ENCODE results near the gene ZNF629. TPM values are rescaled to one million over a fixed set of nuclear protein-coding genes. Genes with fewer than 3 reads are reported as not detected.

Gene ZNF629
- total and polyA plus RNA-seq, 2 experiments from 2014 or later, result 4.1 to 20.3 TPM

- TF ChIP-seq ZNF114 (CRISPR knock-in tag; IDR thresholded peaks at IDR 0.05), result no peak
- no peak for TF ChIP-seq EZH2 (IDR thresholded peaks at IDR 0.05; ENCODE audit: low read depth, unreplicated experiment)
- no peak for TF ChIP-seq STAT1 (IDR thresholded peaks at IDR 0.05; ENCODE audit: unreplicated experiment)
- no peak for TF ChIP-seq CREB1 (CRISPR knock-in tag; IDR thresholded peaks at IDR 0.05; ENCODE audit: low read depth)
- no peak for TF ChIP-seq ZNF331 (CRISPR knock-in tag; IDR thresholded peaks at IDR 0.05; ENCODE audit: low read depth)
Measured at GRCh38 chr16:30794634-30795033, 7.6 kb upstream of the ZNF629 start (continued).

GRCh38 chr16:30793508-30794069 is 6.6 kb upstream of the ZNF629 start:
- Mint-ChIP-seq H3K4me1 (peaks cover 4% of the 10 kb centered on the region; the same call in 2 of the 3 replicates), H3K9me3 (no peaks in the 10 kb centered on the region), H3K27me3 (ENCODE audit: insufficient read depth, low read depth, poor library complexity) (peaks cover 3% of the 10 kb centered on the region), H3K36me3 (ENCODE audit: low read depth) (no peaks in the 10 kb centered on the region), H3K4me3 (no peak overlapping the region), H3K27ac (no peak overlapping the region)
- Histone ChIP-seq H3K79me2 (replicated peaks; ENCODE audit: insufficient read depth) (no peaks in the 10 kb centered on the region), H3K4me2 (no peak overlapping the region), H3K27ac (ENCODE audit: low read depth) (no peak overlapping the region), H2AFZ (no peak overlapping the region), H3K4me1 (ENCODE audit: insufficient read depth) (no peaks in the 10 kb centered on the region), H3K4me3 (no peak overlapping the region), H3K27me3 (ENCODE audit: insufficient read depth) (no peaks in the 10 kb centered on the region), H3K36me3 (ENCODE audit: insufficient read depth) (no peaks in the 10 kb centered on the region), H3K9me2 (ENCODE audit: insufficient read depth) (no peaks in the 10 kb centered on the region), H4K20me1 (replicated peaks; ENCODE audit: insufficient read depth) (no peaks in the 10 kb centered on the region), H3F3A (replicated peaks; ENCODE audit: low read depth) (no peaks in the 10 kb centered on the region)
- ATAC-seq (no peak), DNase-seq (ENCODE audit: low spot score) (no peak)
- no peak for TF ChIP-seq ETS1 (IDR thresholded peaks at IDR 0.05)

- peak overlapping the region; percentile 100 for H2AFZ ChIP-seq
- H3K27ac ChIP-seq (ENCODE audit: low read depth), result 0 out of 2 replicates have a peak overlapping the region, but pooled peaks have one; percentile 69
- peaks cover 17% of the 10 kb centered on the region for H3K79me2 ChIP-seq (replicated peaks; ENCODE audit: insufficient read depth)
- Mint-ChIP-seq H3K27me3 (ENCODE audit: insufficient read depth, low read depth, poor library complexity) (peaks cover 6% of the 10 kb centered on the region), H3K27ac (no peak overlapping the region; the same call in 1 of the 2 replicates), H3K36me3 (ENCODE audit: low read depth) (peaks cover 9% of the 10 kb centered on the region), H3K9me3 (no peaks in the 10 kb centered on the region), H3K4me3 (peak overlapping the region; percentile 88), H3K4me1 (peaks cover 19% of the 10 kb centered on the region)
- no peaks in the 10 kb centered on the region for H3K27me3 ChIP-seq (ENCODE audit: insufficient read depth)
- no peaks in the 10 kb centered on the region for H3K36me3 ChIP-seq (ENCODE audit: insufficient read depth)
- H3K4me3 ChIP-seq, result peak overlapping the region; percentile 95
- no peaks in the 10 kb centered on the region; the same call in 1 of the 2 replicates for H4K20me1 ChIP-seq (replicated peaks; ENCODE audit: insufficient read depth)
- H3F3A ChIP-seq (replicated peaks; ENCODE audit: low read depth), result 0 out of 2 replicates have a peak, but pooled peaks cover 6% of the 10 kb centered on the region
- ATAC-seq (no peak), DNase-seq (ENCODE audit: low spot score) (no peak)
- H3K4me1 ChIP-seq (ENCODE audit: insufficient read depth), result peaks cover 3% of the 10 kb centered on the region; the same call in 1 of the 2 replicates
- peak overlapping the region; percentile 92 for H3K4me2 ChIP-seq
- H3K9me2 ChIP-seq (ENCODE audit: insufficient read depth), result no peaks in the 10 kb centered on the region
- no peak for TF ChIP-seq CREB1 (CRISPR knock-in tag; IDR thresholded peaks at IDR 0.05; ENCODE audit: low read depth)
- TF ChIP-seq ZNF331 (CRISPR knock-in tag; IDR thresholded peaks at IDR 0.05; ENCODE audit: low read depth), result no peak
- no peak for TF ChIP-seq NANOG (IDR thresholded peaks at IDR 0.05; ENCODE audit: borderline replicate concordance)
- TF ChIP-seq REST (IDR thresholded peaks at IDR 0.05; ENCODE audit: unreplicated experiment), result no peak
Measured at GRCh38 chr16:30787613-30788378, 791 bp upstream of the ZNF629 start.
